Stimulated activated CD4-positive, alpha-beta T cell treated with anti-CD3 and anti-CD28 coated beads, Interleukin-1b, Interleukin-23, amount 100 ng/mL, for 4 hours (primary cell): Measurements from ENCODE around the gene EI24.

Experiments used
- DNase-seq, 2 donors: peaks; one replicate each; pipeline ENCODE4 v3.0.0-alpha.2; 2020; ENCODE audit warnings: low read depth in 2 of 2

EI24 gene

DNA sequence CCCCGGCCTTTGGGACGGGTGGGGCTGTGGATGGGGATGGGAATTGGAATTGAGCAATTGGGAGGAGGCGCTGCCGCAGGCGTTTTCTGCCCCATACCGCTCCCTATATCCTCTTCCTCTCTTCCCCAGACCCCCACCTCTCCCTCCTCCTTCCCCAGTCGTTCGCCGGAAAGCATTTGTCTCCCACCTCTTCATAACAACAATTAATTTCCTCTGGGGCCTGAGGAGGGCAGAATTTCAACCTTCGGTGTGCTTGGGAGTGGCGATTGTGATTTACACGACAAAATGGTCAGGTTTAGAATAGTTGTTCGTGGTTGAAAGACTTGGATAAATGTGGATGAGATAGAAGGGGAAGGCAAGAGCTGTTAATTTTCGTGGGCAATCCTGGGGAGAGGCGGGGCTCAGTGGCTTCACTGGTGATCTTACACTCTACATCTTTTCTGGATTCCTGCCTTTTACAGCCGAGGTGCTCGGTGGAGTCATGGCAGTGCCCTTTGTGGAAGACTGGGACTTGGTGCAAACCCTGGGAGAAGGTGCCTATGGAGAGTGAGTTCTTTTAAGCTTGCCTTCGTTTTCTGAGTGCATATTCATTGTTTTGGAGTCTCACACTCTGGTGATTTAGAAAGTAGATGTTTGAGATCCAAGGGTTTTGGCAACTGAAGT is 57.1 kb downstream of the EI24 start:
- DNase-seq: peak in 1 of 2 donors; percentile 7

DNA sequence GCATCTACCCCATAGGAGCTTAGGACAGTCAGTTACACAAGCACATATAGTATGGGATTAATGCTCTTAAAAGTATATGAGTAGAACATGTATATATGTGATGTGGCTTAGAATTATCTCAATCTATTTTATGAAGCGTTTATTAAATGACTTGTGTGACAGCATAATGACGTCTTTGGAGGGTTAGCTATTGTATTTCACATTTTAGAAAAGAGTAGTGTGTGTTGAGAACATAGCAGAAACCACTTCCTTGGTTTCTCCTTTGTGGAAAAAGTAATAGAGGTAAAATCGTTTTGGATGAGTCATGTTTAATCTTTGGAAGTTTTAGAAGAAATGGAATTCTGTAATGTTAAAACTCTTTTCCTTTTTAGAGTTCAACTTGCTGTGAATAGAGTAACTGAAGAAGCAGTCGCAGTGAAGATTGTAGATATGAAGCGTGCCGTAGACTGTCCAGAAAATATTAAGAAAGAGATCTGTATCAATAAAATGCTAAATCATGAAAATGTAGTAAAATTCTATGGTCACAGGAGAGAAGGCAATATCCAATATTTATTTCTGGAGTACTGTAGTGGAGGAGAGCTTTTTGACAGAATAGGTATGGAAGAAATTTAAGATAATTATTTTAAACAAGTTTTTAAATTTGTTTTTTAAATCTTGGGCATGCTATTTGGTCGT is 58.1 kb downstream of the EI24 start:
- DNase-seq: no peak
